ENCODE data around the gene LAMB4.

GRCh38 chr7:108171164-108171563, 41.0 kb upstream of the LAMB4 start:
- TF ChIP-seq CTCF (IDR thresholded peaks at IDR 0.05; ENCODE audit: low read length) (no peak), EZH2 (IDR thresholded peaks at IDR 0.05; ENCODE audit: borderline replicate concordance, low read length) (no peak)

Measured in OCI-LY1 (cell line).